Kidney (tissue), 14 donors: ENCODE measurements around the gene SLC4A4. TPM values are rescaled to one million over a fixed set of nuclear protein-coding genes. Genes with fewer than 3 reads are reported as not detected.

ENCODE experiments used
- DNase-seq, 5 donors: peaks; one replicate each; pipeline ENCODE4 v3.0.0-alpha.2; 2013 to 2020
- FAIRE-seq: peaks from 2 replicates; lab custom pipeline; 2012; peaks lifted over from hg19 to GRCh38; lab: Jason Lieb, UNC
- H3K27ac ChIP-seq, 2 donors: one replicate each; pipeline ENCODE4 v1.7.0; 2013; ENCODE audit warnings: low read depth in 2 of 2, low read length in 2 of 2, inconsistent platforms in 1 of 2
- H3K27me3 ChIP-seq: one replicate; pipeline ENCODE4 v1.7.1; 2013; ENCODE audit warnings: low read length, inconsistent platforms; ENCODE audit not compliant: control insufficient read depth, insufficient read depth
- H3K36me3 ChIP-seq, 3 donors: one replicate each; pipeline versions ENCODE4 v1.7.0 to v1.7.1; 2013; ENCODE audit warnings: low read length in 3 of 3, control low read depth in 1 of 3, inconsistent platforms in 1 of 3; ENCODE audit not compliant: insufficient read depth in 3 of 3, control insufficient read depth in 2 of 3
- H3K4me1 ChIP-seq, 3 donors: one replicate each; pipeline versions ENCODE4 v1.7.0 to v1.7.1; 2013; ENCODE audit warnings: low read length in 3 of 3, inconsistent platforms in 1 of 3, low read depth in 1 of 3; ENCODE audit not compliant: control insufficient read depth in 2 of 3, insufficient read depth in 2 of 3
- H3K4me3 ChIP-seq, 3 donors: one replicate each; pipeline versions ENCODE4 v1.7.0 to v1.8.1; 2013; ENCODE audit warnings: low read length in 3 of 3, control low read depth in 1 of 3, inconsistent platforms in 1 of 3
- H3K9ac ChIP-seq, 3 donors: one replicate each; pipeline versions ENCODE4 v1.7.0 to v1.7.1; 2013; ENCODE audit warnings: low read length in 3 of 3, control low read depth in 1 of 3, inconsistent platforms in 1 of 3
- H3K9me3 ChIP-seq, 3 donors: one replicate each; pipeline versions ENCODE4 v1.7.0 to v1.7.1; 2013; ENCODE audit warnings: low read length in 3 of 3, control low read depth in 1 of 3, inconsistent platforms in 1 of 3; ENCODE audit not compliant: control insufficient read depth in 2 of 3, insufficient read depth in 1 of 3
- intact Hi-C: fragments of 100-400 bp; cut with DNase I; formaldehyde crosslinking; loops from one replicate; pipeline ENCODE4 v1.11.1; 2022
- polyA plus RNA-seq: library from polyadenylated mRNA; stranded (reverse); fragments of 350-450 nt; fragmentation: Illumina TruSeq; extraction: RNeasy Lipid Tissue Mini Kit (QIAGEN cat#74804); gene quantifications from one replicate; pipeline ENCODE4 v1.2.3, GENCODE V29; 2014; ENCODE audit warnings: low read depth, low replicate concordance; ENCODE audit not compliant: insufficient read depth
- total RNA-seq: library from RNA; stranded (reverse); fragmentation: NEBNext Ultra II Directional; extraction: Animal tissue kit (Norgen Biotek cat#: 25700); gene quantifications from one replicate; pipeline ENCODE4 v1.2.1, GENCODE V29; 2021
- TF ChIP-seq, protein P1 (sequence below): IDR thresholded peaks from 3 replicates; pipeline ENCODE4 v1.5.1; 2012; ENCODE audit warnings: mild to moderate bottlenecking, moderate library complexity, borderline replicate concordance; ENCODE audit not compliant: insufficient read depth; ENCODE audit errors: extremely low read depth
- donor health status: control.
- donor health status: control.
- donor health status: control.
- donor health status: control.
- donor health status: control.
- donor health status: DM: yes; HTN: yes; CAD: no.
- donor health status: Normal renal cell carcinoma (clear cell type).

The SLC4A4 gene
- total and polyA plus RNA-seq, 2 donors from 2014 or later = 37.1 to 56.5 TPM

DNA sequence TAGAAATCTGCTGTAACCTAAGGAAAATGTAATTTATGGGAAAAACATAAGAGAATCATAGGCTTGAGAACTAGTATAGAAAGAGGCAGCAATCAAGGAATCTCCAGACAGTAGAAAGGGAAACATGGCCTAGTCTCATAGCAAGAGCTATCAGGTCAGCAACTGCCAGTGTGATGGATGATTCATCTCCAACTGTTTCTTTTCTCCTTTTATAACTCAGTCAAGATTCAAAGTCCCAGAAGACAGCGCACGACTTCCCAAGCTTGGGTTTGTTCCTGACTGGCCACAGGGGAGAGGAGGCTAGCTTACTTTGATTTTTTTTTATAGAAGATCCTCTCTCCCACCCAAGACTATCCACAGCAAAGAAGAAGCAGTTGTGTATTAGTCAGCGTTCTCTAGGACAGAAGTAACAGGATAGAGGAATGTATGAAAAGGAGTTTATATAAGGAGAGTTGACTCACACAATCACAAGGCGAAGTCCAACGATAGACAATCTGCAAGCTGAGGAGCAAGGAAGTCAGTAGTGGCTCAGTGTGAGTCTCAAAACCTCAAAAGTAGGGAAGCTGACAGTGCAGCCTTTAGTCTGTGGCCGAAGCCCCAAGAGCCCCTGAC lies 263.6 kb downstream of the SLC4A4 start:
- Histone ChIP-seq H3K27ac (no peak overlapping the region), H3K9ac (no peak overlapping the region), H3K9me3 (no peaks in the 10 kb centered on the region), H3K36me3 (no peaks in the 10 kb centered on the region), H3K27me3 (no peaks in the 10 kb centered on the region), H3K4me3 (no peak overlapping the region), H3K4me1 (no peaks in the 10 kb centered on the region)
- FAIRE-seq (no peak), DNase-seq (no peak)
- TF ChIP-seq, protein P1, sequence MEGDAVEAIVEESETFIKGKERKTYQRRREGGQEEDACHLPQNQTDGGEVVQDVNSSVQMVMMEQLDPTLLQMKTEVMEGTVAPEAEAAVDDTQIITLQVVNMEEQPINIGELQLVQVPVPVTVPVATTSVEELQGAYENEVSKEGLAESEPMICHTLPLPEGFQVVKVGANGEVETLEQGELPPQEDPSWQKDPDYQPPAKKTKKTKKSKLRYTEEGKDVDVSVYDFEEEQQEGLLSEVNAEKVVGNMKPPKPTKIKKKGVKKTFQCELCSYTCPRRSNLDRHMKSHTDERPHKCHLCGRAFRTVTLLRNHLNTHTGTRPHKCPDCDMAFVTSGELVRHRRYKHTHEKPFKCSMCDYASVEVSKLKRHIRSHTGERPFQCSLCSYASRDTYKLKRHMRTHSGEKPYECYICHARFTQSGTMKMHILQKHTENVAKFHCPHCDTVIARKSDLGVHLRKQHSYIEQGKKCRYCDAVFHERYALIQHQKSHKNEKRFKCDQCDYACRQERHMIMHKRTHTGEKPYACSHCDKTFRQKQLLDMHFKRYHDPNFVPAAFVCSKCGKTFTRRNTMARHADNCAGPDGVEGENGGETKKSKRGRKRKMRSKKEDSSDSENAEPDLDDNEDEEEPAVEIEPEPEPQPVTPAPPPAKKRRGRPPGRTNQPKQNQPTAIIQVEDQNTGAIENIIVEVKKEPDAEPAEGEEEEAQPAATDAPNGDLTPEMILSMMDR = no peak
- intact Hi-C loops = no loop called here

DNA sequence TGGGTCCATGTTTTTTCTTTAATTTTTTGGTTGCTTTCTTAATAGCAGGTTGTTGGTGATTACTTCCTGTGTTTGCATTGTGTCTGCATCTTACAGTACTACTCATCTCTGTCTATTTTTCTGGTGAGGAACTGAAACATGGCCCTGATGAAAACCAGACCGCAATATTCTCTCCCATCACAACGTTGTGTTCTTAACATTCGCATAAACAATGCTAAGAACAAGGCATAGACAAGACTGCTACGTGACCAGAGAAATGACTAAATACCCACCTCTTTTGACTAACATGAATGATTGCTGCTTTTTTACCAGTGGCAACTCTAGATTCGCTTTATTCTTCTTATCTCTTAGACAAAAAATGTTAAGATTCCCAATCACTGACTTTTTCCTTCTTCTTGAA lies 266.0 kb downstream of the SLC4A4 start:
- Histone ChIP-seq H3K27me3 (no peaks in the 10 kb centered on the region), H3K9ac (no peak overlapping the region), H3K27ac (no peak overlapping the region), H3K36me3 (no peaks in the 10 kb centered on the region), H3K4me3 (no peak overlapping the region), H3K4me1 (no peaks in the 10 kb centered on the region), H3K9me3 (no peaks in the 10 kb centered on the region)
- FAIRE-seq (no peak), DNase-seq (no peak)
- intact Hi-C loops = no loop called here
- TF ChIP-seq, protein P1 = no peak

DNA sequence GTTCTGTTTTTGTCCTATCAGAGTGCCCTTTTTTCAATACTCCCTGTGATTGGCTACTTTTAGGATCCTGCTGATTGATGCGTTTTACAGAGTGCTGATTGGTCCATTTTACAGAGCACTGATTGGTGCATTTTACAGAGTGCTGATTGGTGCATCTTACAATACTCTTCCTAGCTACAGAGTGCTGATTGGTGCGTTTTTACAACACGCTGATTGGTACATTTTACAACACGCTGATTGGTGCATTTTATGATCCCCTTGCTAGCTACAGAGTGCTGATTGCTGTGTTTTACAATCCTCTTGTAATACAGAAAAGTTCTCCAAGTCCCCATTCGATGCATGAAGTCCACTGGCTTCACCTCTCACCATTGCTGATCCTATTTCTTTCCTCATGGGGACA lies 268.3 kb downstream of the SLC4A4 start:
- no peaks in the 10 kb centered on the region for H3K27me3 ChIP-seq
- intact Hi-C loops = no loop called here
- H3K9me3 ChIP-seq = no peaks in the 10 kb centered on the region
- H3K36me3 ChIP-seq = no peaks in the 10 kb centered on the region
- no peak overlapping the region for H3K27ac ChIP-seq
- no peaks in the 10 kb centered on the region for H3K4me1 ChIP-seq
- H3K9ac ChIP-seq = no peak overlapping the region
- FAIRE-seq = no peak
- DNase-seq = no peak
- TF ChIP-seq, protein P1 = no peak
- no peak overlapping the region for H3K4me3 ChIP-seq
